Astrocyte (in vitro differentiated cells and primary cell): ENCODE data around the gene METTL14.

ENCODE experiments used
- CTCF ChIP-seq: IDR thresholded peaks from 2 replicates; pipeline ENCODE4 v1.5.1; 2011; ENCODE audit warnings: low read depth, mild to moderate bottlenecking, inconsistent platforms, low read length, moderate library complexity; ENCODE audit not compliant: insufficient read depth
- EZH2 ChIP-seq: IDR thresholded peaks from 2 replicates; pipeline ENCODE4 v1.6.1; 2012; ENCODE audit warnings: mild to moderate bottlenecking, low read length, inconsistent platforms; ENCODE audit not compliant: insufficient read depth

GRCh38 chr4:118759481-118759880 lies 74.3 kb downstream of the METTL14 start:
- TF ChIP-seq CTCF (no peak), EZH2 (no peak)
